Endothelial cell of umbilical vein (primary cell): Measurements from ENCODE around the gene PRRC2B.

Experiments
- CTCF ChIP-seq, 2 donors: IDR thresholded peaks; 1 replicate in 1 of 2; 2 replicates in 1 of 2; pipeline ENCODE4 v1.5.1; 2011; ENCODE audit warnings: low read length in 2 of 2, mild to moderate bottlenecking in 2 of 2, moderate library complexity in 2 of 2, control low read depth in 1 of 2, inconsistent platforms in 1 of 2, low read depth in 1 of 2; ENCODE audit not compliant: insufficient read depth in 1 of 2; ENCODE audit errors: extremely low read depth in 1 of 2
- POLR2A ChIP-seq: IDR thresholded peaks from 2 replicates; pipeline ENCODE4 v1.6.1; 2012; ENCODE audit warnings: low read depth, mild to moderate bottlenecking, control low read depth, low read length
- POLR2AphosphoS5 ChIP-seq: IDR thresholded peaks from 2 replicates; pipeline ENCODE4 v1.6.1; 2012; ENCODE audit warnings: low read depth, mild to moderate bottlenecking, control low read depth, low read length, moderate library complexity; ENCODE audit not compliant: insufficient read depth

DNA sequence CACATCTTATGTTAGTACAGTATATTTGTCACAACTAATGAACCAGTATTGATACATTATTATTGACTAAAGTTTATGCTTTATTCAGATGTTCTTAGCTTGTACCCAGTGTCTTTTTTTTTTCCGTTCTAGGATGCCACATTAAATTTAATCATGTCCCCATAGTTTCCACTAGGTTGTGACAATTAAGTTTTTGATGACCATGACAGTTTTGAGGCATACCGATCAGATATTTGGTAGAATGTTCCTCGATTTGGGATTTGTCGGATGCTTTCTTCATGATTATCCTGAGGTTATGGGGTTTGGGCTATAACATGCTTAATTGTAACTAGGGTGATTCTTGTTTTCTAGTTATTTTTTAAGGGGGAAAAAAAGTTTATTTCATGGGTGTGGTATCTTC lies 22.6 kb downstream of the PRRC2B start:
- TF ChIP-seq CTCF (IDR thresholded peaks at IDR 0.05; ENCODE audit: extremely low read depth in 1 of 2, insufficient read depth in 1 of 2, low read depth in 1 of 2, low read length in 2 of 2) (no peak), POLR2AphosphoS5 (no peak), POLR2A (no peak)
